ENCODE measurements around the gene CTU2. TPM values are rescaled to one million over a fixed set of nuclear protein-coding genes. Genes with fewer than 3 reads are reported as not detected.

The CTU2 gene
- total and polyA plus RNA-seq, 10 of the 15 experiments (the other 5 are each of a cell fraction or from before 2014, with no cell fraction given), result 0.32 to 44.5 (median 18.2) TPM

GRCh38 chr16:88743693-88744576, 37.6 kb downstream of the CTU2 start:
- ATAC-seq (peak; percentile 56), FAIRE-seq (peak; percentile 56), DNase-seq (ENCODE audit: low read depth, low spot score) (no peak)
- no peak overlapping the region for H2AFZ ChIP-seq (ENCODE audit: control insufficient read depth, low read depth, low read length)
- H3K27ac ChIP-seq (ENCODE audit: control insufficient read depth, insufficient read depth), result no peak overlapping the region
- H3K4me2 ChIP-seq (ENCODE audit: control insufficient read depth, insufficient read depth), result no peak overlapping the region
- H3K9me3 ChIP-seq (replicated peaks; ENCODE audit: control insufficient read depth, insufficient read depth, low read length), result no peaks in the 10 kb centered on the region
- BruUV-seq (replicated peaks), result no TSS peak
- H3K4me1 ChIP-seq (ENCODE audit: control insufficient read depth, insufficient read depth, low read length), result peaks cover 11% of the 10 kb centered on the region
- no peaks in the 10 kb centered on the region; the same call in none of the 2 replicates for H3K79me2 ChIP-seq (ENCODE audit: control insufficient read depth, insufficient read depth, low read length)
- POLR2A ChIA-PET, result no interaction called here
- SMC1A ChIA-PET (ENCODE audit: uncharacterized antibody, unreplicated experiment), result interaction anchor here (1.1 to 1.5 kb wide), 2 partner anchors 40 to 423 kb away, joined by 3 to 4 read pairs; no protein-coding TSS in a partner anchor
- RAD21 ChIA-PET (ENCODE audit: unreplicated experiment), result no interaction called here
- 72% methylated on average over 32 of the region's 32 CpGs for WGBS (ENCODE audit: insufficient coverage, insufficient replicate concordance, low lambda C conversion rate, missing lambda C conversion rate)
- no peaks in the 10 kb centered on the region for H3K27me3 ChIP-seq (replicated peaks in 1 of 2; ENCODE audit: control insufficient read depth in 2 of 2, insufficient read depth in 2 of 2, low read length in 1 of 2)
- H3K36me3 ChIP-seq (ENCODE audit: control insufficient read depth in 2 of 2, insufficient read depth in 2 of 2, low read length in 1 of 2), result peaks cover 0 to 26% of the 10 kb centered on the region in 2 experiments; a peak in 3 of 4 replicates
- no peak overlapping the region for H3K4me3 ChIP-seq
- CTCF ChIA-PET, result interaction anchor here (1.0 to 2.0 kb wide), 7 partner anchors 16 to 472 kb away, joined by 3 to 10 read pairs (median 4); no protein-coding TSS in a partner anchor
- no peak overlapping the region for H3K9ac ChIP-seq (ENCODE audit: control insufficient read depth, insufficient read depth, low read length)
- in situ Hi-C loops (cut with MboI) (no loop called here), intact Hi-C loops (cut with micrococcal nuclease; ENCODE audit: unreplicated experiment) (loop anchor here (2.0 to 10.0 kb wide), 2 partner anchors 41 to 471 kb away; partner anchors contain the start of genes PIEZO1 and ZNF778)
- no peaks in the 10 kb centered on the region for H4K20me1 ChIP-seq (ENCODE audit: control insufficient read depth, insufficient read depth)
- TF ChIP-seq IKZF2 (IDR thresholded peaks at IDR 0.05) (peak; percentile 44 to 48; a peak in 1 of 4 replicates), IKZF1 (conservative IDR thresholded peaks at IDR 0.05) (peak; percentile 70), FOXK2 (IDR thresholded peaks at IDR 0.05) (no peak), PML (IDR thresholded peaks at IDR 0.05; ENCODE audit: low read length) (no peak), IRF4 (IDR thresholded peaks at IDR 0.05; ENCODE audit: low read depth, low read length) (no peak), CEBPZ (IDR thresholded peaks at IDR 0.05; ENCODE audit: low read depth, low read length) (no peak), PBX3 (IDR thresholded peaks at IDR 0.05; ENCODE audit: insufficient replicate concordance, low read depth, low read length) (no peak), RAD51 (IDR thresholded peaks at IDR 0.05) (no peak), HDGF (IDR thresholded peaks at IDR 0.05) (0 out of 2 replicates have a peak, but pooled peaks have one; percentile 39), RAD21 (IDR thresholded peaks at IDR 0.05; ENCODE audit: insufficient read depth, low read depth, low read length) (peak; percentile 49), FOS (IDR thresholded peaks at IDR 0.05; ENCODE audit: borderline replicate concordance, extremely low read depth, insufficient read length) (no peak), POLR2AphosphoS2 (IDR thresholded peaks at IDR 0.05; ENCODE audit: low read depth, low read length) (no peak), HCFC1 (IDR thresholded peaks at IDR 0.05; ENCODE audit: low read length) (0 out of 2 replicates have a peak, but pooled peaks have one; percentile 16), ATF7 (IDR thresholded peaks at IDR 0.05; ENCODE audit: low read depth) (no peak), NR2F1 (conservative IDR thresholded peaks at IDR 0.05) (peak; percentile 54; the same call in 1 of the 2 replicates), NR2C1 (IDR thresholded peaks at IDR 0.05) (peak; percentile 46), BCLAF1 (IDR thresholded peaks at IDR 0.05) (no peak)

Measured in GM12878 (cell line).